HG03066 (cell line): ENCODE data around the gene SLC9A5.

Experiments
- ATAC-seq: cut with Tn5 transposase; IDR thresholded peaks from one replicate; pipeline ENCODE4 v1.9.1; 2021; ENCODE audit warnings: low read depth; ENCODE audit not compliant: unreplicated experiment

The SLC9A5 gene

GRCh38 chr16:67302076-67302475 lies 53.3 kb downstream of the SLC9A5 start:
- ATAC-seq = no peak

- ATAC-seq = no peak
Measured at GRCh38 chr16:67302970-67303369, 54.2 kb downstream of the SLC9A5 start.

GRCh38 chr16:67304020-67304419 lies 55.2 kb downstream of the SLC9A5 start:
- ATAC-seq = no peak

GRCh38 chr16:67305216-67306071 lies 56.7 kb downstream of the SLC9A5 start:
- no peak for ATAC-seq

GRCh38 chr16:67310561-67310960 lies 61.8 kb downstream of the SLC9A5 start:
- no peak for ATAC-seq

- no peak for ATAC-seq
Measured at GRCh38 chr16:67311607-67312488, 63.1 kb downstream of the SLC9A5 start.

GRCh38 chr16:67312719-67313118 lies 63.9 kb downstream of the SLC9A5 start:
- ATAC-seq = no peak

GRCh38 chr16:67317853-67318252 lies 69.1 kb downstream of the SLC9A5 start:
- no peak for ATAC-seq
